Parietal lobe (tissue), 1 donor: ENCODE results near the gene PDC. TPM values are rescaled to one million over a fixed set of nuclear protein-coding genes. Genes with fewer than 3 reads are reported as not detected.

Experiments used
- total RNA-seq: library from RNA; depleted of rRNA; stranded (reverse); fragments of >200 nt; gene quantifications from one replicate; pipeline ENCODE4 v1.2.3, GENCODE V29; 2014

Gene PDC
- not detected for total RNA-seq

DNA sequence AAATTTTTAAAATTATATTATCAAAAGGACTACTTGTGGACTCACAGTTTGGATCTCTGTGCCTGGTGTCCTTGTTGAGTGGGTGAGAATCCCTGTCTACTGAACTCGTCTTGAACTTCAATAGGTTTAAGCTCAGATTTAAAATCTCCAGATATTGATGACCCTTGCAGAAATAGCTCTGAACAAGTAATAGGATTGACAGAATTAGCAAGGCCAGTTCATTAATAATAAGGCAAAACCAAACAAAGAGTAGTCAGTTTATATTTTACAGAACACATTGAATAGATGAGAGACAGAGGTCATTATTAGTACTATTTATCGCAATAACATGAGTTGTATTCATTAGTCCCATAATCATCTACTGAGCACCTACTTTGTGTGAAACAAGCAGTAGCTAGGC lies at the start of gene PDC:
Gene PDC, minus strand, starts transcription at position 101 of the 400 bp plus-strand sequence. CDS start 11,655 bp downstream, outside the sequence.

Other genes starting within 250 kb of the PDC start
- not detected for gene PRG4, start 164.8 kb downstream of the PDC start, total RNA-seq
- gene TPR, start 85.9 kb downstream of the PDC start, total RNA-seq: 99.2 TPM
- gene ODR4, start 85.3 kb downstream of the PDC start, total RNA-seq: 59.5 TPM
- 0.94 TPM for gene PTGS2, start 219.3 kb upstream of the PDC start, total RNA-seq